Measurements from ENCODE around the gene OTOS. TPM values are rescaled to one million over a fixed set of nuclear protein-coding genes. Genes with fewer than 3 reads are reported as not detected.

Gene OTOS
- total and polyA plus RNA-seq, 2 of the 13 experiments (the other 11 are each of a cell fraction or from before 2014, with no cell fraction given), result not detected

- no peaks in the 10 kb centered on the region for H3K79me2 ChIP-seq (ENCODE audit: insufficient read depth, low read length)
- no peaks in the 10 kb centered on the region for H3K4me1 ChIP-seq (ENCODE audit: insufficient read depth, low read length)
- DNase-seq (ENCODE audit: low spot score), result no peak
- no peak overlapping the region for H3K4me3 ChIP-seq (replicated peaks in 1 of 3; ENCODE audit: insufficient read depth in 1 of 3, low read depth in 2 of 3, low read length in 3 of 3)
- no peaks in the 10 kb centered on the region for H3K36me3 ChIP-seq (replicated peaks in 1 of 2; ENCODE audit: control insufficient read depth in 1 of 2, insufficient read depth in 2 of 2, low read length in 2 of 2)
- peaks cover 4 to 78% of the 10 kb centered on the region in 2 experiments; a peak in 4 of 5 replicates for H3K27me3 ChIP-seq (ENCODE audit: control insufficient read depth in 1 of 2, insufficient read depth in 2 of 2, low read length in 2 of 2)
- CTCF ChIA-PET (ENCODE audit: low intra/inter-chr PET ratio, low total read pairs), result no interaction called here
- no peak for ATAC-seq
- no peak overlapping the region for H3K27ac ChIP-seq (ENCODE audit: extremely low read length, insufficient read depth, low read length)
- H4K20me1 ChIP-seq (ENCODE audit: insufficient read depth, low read length), result no peaks in the 10 kb centered on the region
- POLR2A ChIA-PET, result no interaction called here
- no peak for TF ChIP-seq CREBL2 (CRISPR knock-in tag; IDR thresholded peaks at IDR 0.05; ENCODE audit: borderline replicate concordance)
- no peak for TF ChIP-seq USF2 (IDR thresholded peaks at IDR 0.05; ENCODE audit: low read depth, low read length)
- TF ChIP-seq USF2 (CRISPR knock-in tag; IDR thresholded peaks at IDR 0.05; ENCODE audit: borderline replicate concordance), result no peak
- no peak for TF ChIP-seq ZNF142 (CRISPR knock-in tag; IDR thresholded peaks at IDR 0.05)
- no peak for TF ChIP-seq REPIN1 (CRISPR knock-in tag; IDR thresholded peaks at IDR 0.05; ENCODE audit: borderline replicate concordance, low read depth)
- no peak for TF ChIP-seq TEAD3 (CRISPR knock-in tag; optimal IDR thresholded peaks at IDR 0.05; ENCODE audit: borderline replicate concordance)
- TF ChIP-seq SIN3B (IDR thresholded peaks at IDR 0.05; ENCODE audit: low read length), result no peak
- TF ChIP-seq THAP11 (CRISPR knock-in tag; IDR thresholded peaks at IDR 0.05), result no peak
- TF ChIP-seq ZNF747 (CRISPR knock-in tag; IDR thresholded peaks at IDR 0.05; ENCODE audit: borderline replicate concordance), result no peak
- no peak for TF ChIP-seq PRMT3 (CRISPR knock-in tag; IDR thresholded peaks at IDR 0.05; ENCODE audit: borderline replicate concordance, low read depth)
- TF ChIP-seq ZNF878 (CRISPR knock-in tag; IDR thresholded peaks at IDR 0.05), result no peak
- TF ChIP-seq FOSL2 (CRISPR knock-in tag; IDR thresholded peaks at IDR 0.05), result no peak
- TF ChIP-seq FOXC1 (CRISPR knock-in tag; IDR thresholded peaks at IDR 0.05; ENCODE audit: borderline replicate concordance), result no peak
- in situ Hi-C loops (cut with HindIII; ENCODE audit: extremely low pct_ligation_motif_present, low pct_unique_long_range_greater_than_20kb), result no loop called here
- no peak overlapping the region for H3K9ac ChIP-seq (ENCODE audit: insufficient read depth, low read depth, low read length)
- 11% methylated on average over 8 of the region's 8 CpGs for WGBS (ENCODE audit: low lambda C conversion rate)
- H3K4me2 ChIP-seq (ENCODE audit: low read depth, low read length), result no peak overlapping the region
- H3K9me3 ChIP-seq (ENCODE audit: low read length), result no peaks in the 10 kb centered on the region
- intact Hi-C loops (cut with micrococcal nuclease; ENCODE audit: unreplicated experiment), result no loop called here
- H2AFZ ChIP-seq (ENCODE audit: low read length), result no peak overlapping the region
- FAIRE-seq, result no peak
- BruUV-seq (replicated peaks), result no TSS peak
Observed at GRCh38 chr2:240179941-240180666, 39.6 kb upstream of the OTOS start.
